SK-N-MC (cell line): ENCODE results near the gene ELFN2.

Experiments used
- EZH2 ChIP-seq: fragments of 200-600 bp; sonication (generic); IDR thresholded peaks from one replicate; pipeline ENCODE4 v1.6.1; 2017; ENCODE audit warnings: antibody characterized with exemption
- FOXP2 ChIP-seq: optimal IDR thresholded peaks from 2 replicates; pipeline ENCODE3; 2011; ENCODE audit warnings: mild to moderate bottlenecking, moderate library complexity; ENCODE audit not compliant: insufficient read depth; ENCODE audit errors: extremely low read length, control extremely low read depth
- POLR2AphosphoS5 ChIP-seq: IDR thresholded peaks from 2 replicates; pipeline ENCODE4 v1.6.1; 2012; ENCODE audit warnings: mild to moderate bottlenecking, low read depth, low read length, borderline replicate concordance

DNA sequence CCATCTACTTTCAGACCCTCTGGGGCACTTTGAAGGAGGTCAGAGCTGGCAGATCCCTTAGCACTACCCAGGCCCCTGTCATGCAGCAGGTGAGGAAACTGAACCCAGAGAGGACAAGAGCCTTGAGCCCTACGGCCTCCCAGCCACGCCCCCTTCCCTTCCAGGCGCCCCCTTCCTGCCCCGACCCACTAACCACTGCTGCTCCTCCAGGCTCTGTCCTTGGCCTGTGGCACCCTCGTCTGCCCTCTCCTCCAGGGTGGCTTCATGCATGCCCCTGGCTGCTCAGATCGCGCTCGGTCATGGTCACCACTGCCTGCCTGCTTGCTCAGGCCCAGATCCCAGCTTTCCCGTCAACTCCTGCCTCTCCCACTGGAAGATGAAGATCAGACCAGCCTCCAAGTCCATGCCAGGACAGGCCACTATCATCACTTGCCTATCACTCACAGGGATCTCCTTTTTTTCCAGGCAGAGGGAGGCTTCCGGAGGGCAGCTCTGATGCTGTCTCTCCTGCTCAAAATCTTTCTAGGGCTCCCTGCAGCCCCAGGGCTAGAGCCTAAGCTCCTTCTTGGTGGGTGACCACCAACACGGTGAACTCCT lies 30.7 kb downstream of the ELFN2 start:
- TF ChIP-seq EZH2, result no peak
- no peak for TF ChIP-seq POLR2AphosphoS5
- no peak for TF ChIP-seq FOXP2
